H9 (cell line): Measurements from ENCODE around the gene AKNA. TPM values are rescaled to one million over a fixed set of nuclear protein-coding genes. Genes with fewer than 3 reads are reported as not detected.

ENCODE experiments used
- DNase-seq: peaks from one replicate; pipeline ENCODE4 v3.0.0-alpha.2; 2017
- H2AFZ ChIP-seq: one replicate; pipeline ENCODE4 v1.6.1; 2013; ENCODE audit warnings: mild to moderate bottlenecking, low read length, control low read depth, moderate library complexity
- H2AK5ac ChIP-seq: 2 replicates; pipeline ENCODE4 v1.6.1; 2013; ENCODE audit warnings: low read length, control low read depth, mixed read lengths; ENCODE audit not compliant: insufficient read length
- H2BK120ac ChIP-seq: one replicate; pipeline ENCODE4 v1.6.1; 2013; ENCODE audit warnings: low read depth, mild to moderate bottlenecking, low read length, control low read depth, inconsistent platforms; ENCODE audit not compliant: poor library complexity, severe bottlenecking
- H2BK12ac ChIP-seq: 2 replicates; pipeline ENCODE4 v1.6.1; 2013; ENCODE audit warnings: low read length, control low read depth, mixed read lengths, low read depth; ENCODE audit not compliant: insufficient read length
- H2BK15ac ChIP-seq: 2 replicates; pipeline ENCODE4 v1.6.1; 2013; ENCODE audit warnings: low read depth, low read length, control low read depth
- H2BK20ac ChIP-seq: one replicate; pipeline ENCODE4 v1.6.1; 2013; ENCODE audit warnings: low read depth, mild to moderate bottlenecking, low read length, control low read depth, inconsistent platforms; ENCODE audit not compliant: poor library complexity, severe bottlenecking
- H2BK5ac ChIP-seq: 2 replicates; pipeline ENCODE4 v1.6.1; 2013; ENCODE audit warnings: low read length, control low read depth, mixed read lengths; ENCODE audit not compliant: insufficient read length
- H3K14ac ChIP-seq: 2 replicates; pipeline ENCODE4 v1.6.1; 2013; ENCODE audit warnings: low read length, control low read depth; ENCODE audit not compliant: insufficient read depth
- H3K18ac ChIP-seq: 2 replicates; pipeline ENCODE4 v1.6.1; 2013; ENCODE audit warnings: low read depth, mild to moderate bottlenecking, mixed read lengths, low read length, control low read depth; ENCODE audit not compliant: insufficient read length
- H3K23ac ChIP-seq: 2 replicates; pipeline ENCODE4 v1.6.1; 2013; ENCODE audit warnings: low read length, control low read depth, mixed read lengths, low read depth; ENCODE audit not compliant: insufficient read length
- H3K23me2 ChIP-seq: 2 replicates; pipeline ENCODE4 v1.6.1; 2013; ENCODE audit warnings: low read depth, mild to moderate bottlenecking, mixed read lengths, low read length, control low read depth; ENCODE audit not compliant: insufficient read length, poor library complexity, severe bottlenecking
- H3K27ac ChIP-seq: 2 replicates; pipeline ENCODE4 v1.5.1; 2013; ENCODE audit warnings: low read length, control low read depth, mixed read lengths, low read depth; ENCODE audit not compliant: insufficient read length
- H3K27me3 ChIP-seq: 2 replicates; pipeline ENCODE4 v1.6.1; 2013; ENCODE audit warnings: low read length, control low read depth, inconsistent platforms; ENCODE audit not compliant: insufficient read depth
- H3K4ac ChIP-seq: 2 replicates; pipeline ENCODE4 v1.6.1; 2013; ENCODE audit warnings: low read depth, mild to moderate bottlenecking, control low read depth, inconsistent platforms, low read length, moderate library complexity
- H3K4me1 ChIP-seq: 2 replicates; pipeline ENCODE4 v1.6.1; 2013; ENCODE audit warnings: low read length, control low read depth, inconsistent platforms; ENCODE audit not compliant: insufficient read depth
- H3K4me2 ChIP-seq: 2 replicates; pipeline ENCODE4 v1.6.1; 2013; ENCODE audit warnings: low read length, control low read depth, mixed read lengths; ENCODE audit not compliant: insufficient read length, insufficient read depth
- H3K56ac ChIP-seq: 2 replicates; pipeline ENCODE4 v1.6.1; 2013; ENCODE audit warnings: low read depth, mild to moderate bottlenecking, mixed read lengths, low read length, control low read depth; ENCODE audit not compliant: insufficient read length
- H3K79me1 ChIP-seq: 2 replicates; pipeline ENCODE4 v1.6.1; 2013; ENCODE audit warnings: low read depth, mild to moderate bottlenecking, moderate library complexity, low read length, control low read depth, inconsistent platforms; ENCODE audit not compliant: insufficient read depth, poor library complexity, severe bottlenecking
- H3K79me2 ChIP-seq: 2 replicates; pipeline ENCODE4 v1.6.1; 2013; ENCODE audit warnings: low read length, control low read depth, inconsistent platforms; ENCODE audit not compliant: insufficient read depth
- H3K9ac ChIP-seq: 2 replicates; pipeline ENCODE4 v1.6.1; 2013; ENCODE audit warnings: low read length, control low read depth, mixed read lengths; ENCODE audit not compliant: insufficient read length; ENCODE audit errors: extremely low read depth
- H3K9me3 ChIP-seq: one replicate; pipeline ENCODE4 v1.6.1; 2013; ENCODE audit warnings: low read depth, low read length, inconsistent platforms; ENCODE audit not compliant: control insufficient read depth
- H3T11ph ChIP-seq: one replicate; pipeline ENCODE4 v1.6.1; 2013; ENCODE audit warnings: mild to moderate bottlenecking, low read length, control low read depth, inconsistent platforms
- H4K20me1 ChIP-seq: one replicate; pipeline ENCODE4 v1.6.1; 2013; ENCODE audit not compliant: control insufficient read depth, insufficient read length, insufficient read depth
- H4K5ac ChIP-seq: 2 replicates; pipeline ENCODE4 v1.6.1; 2013; ENCODE audit warnings: low read depth, mild to moderate bottlenecking, mixed read lengths, low read length, control low read depth; ENCODE audit not compliant: insufficient read length
- H4K8ac ChIP-seq: replicated peaks from 2 replicates; pipeline ENCODE4 v1.6.1; 2013; ENCODE audit warnings: low read length, control low read depth, mixed read lengths, low read depth; ENCODE audit not compliant: insufficient read length
- H4K91ac ChIP-seq: 2 replicates; pipeline ENCODE4 v1.6.1; 2013; ENCODE audit warnings: low read depth, mild to moderate bottlenecking, moderate library complexity, mixed read lengths, low read length, control low read depth; ENCODE audit not compliant: insufficient read length
- H3K27ac Mint-ChIP-seq, 3 experiments: 2 replicates in 2 of 3; 3 replicates in 1 of 3; pipeline ENCODE4 v1.8.0; 2020 to 2021; ENCODE audit warnings: mixed read lengths in 3 of 3, mild to moderate bottlenecking in 1 of 3, moderate library complexity in 1 of 3
- H3K27me3 Mint-ChIP-seq: 2 replicates; pipeline ENCODE4 v1.8.0; 2021; ENCODE audit warnings: low read depth, mild to moderate bottlenecking, moderate library complexity, mixed read lengths
- H3K36me3 Mint-ChIP-seq, 3 experiments: 2 replicates in 2 of 3; 3 replicates in 1 of 3; pipeline ENCODE4 v1.8.0; 2020 to 2021; ENCODE audit warnings: low read depth in 3 of 3, mixed read lengths in 3 of 3; ENCODE audit not compliant: insufficient read depth in 1 of 3
- H3K4me1 Mint-ChIP-seq, 2 experiments: 2 replicates each; pipeline ENCODE4 v1.8.0; 2020; ENCODE audit warnings: mixed read lengths in 2 of 2
- H3K4me3 Mint-ChIP-seq, 2 experiments: 2 replicates in 1 of 2; 3 replicates in 1 of 2; pipeline ENCODE4 v1.8.0; 2020 to 2021; ENCODE audit warnings: mild to moderate bottlenecking in 2 of 2, mixed read lengths in 2 of 2, moderate library complexity in 1 of 2
- H3K9me3 Mint-ChIP-seq, 2 experiments: 2 replicates in 1 of 2; 3 replicates in 1 of 2; pipeline ENCODE4 v1.8.0; 2020; ENCODE audit warnings: mild to moderate bottlenecking in 2 of 2, mixed read lengths in 2 of 2, moderate library complexity in 1 of 2
- WGBS: extraction: QIAGEN DNeasy Blood & Tissue Kit; methylation state at CpG from one replicate; pipeline ENCODE4 v1.1.7; 2013; ENCODE audit warnings: missing lambda C conversion rate, low lambda C conversion rate, mixed read lengths; ENCODE audit not compliant: insufficient read length; ENCODE audit errors: extremely low coverage; 5-methylcytosine and 5-hydroxymethylcytosine counted together
- total RNA-seq: library from RNA; stranded (reverse); gene quantifications from 2 replicates; pipeline ENCODE4 v1.2.1, GENCODE V29; 2021
- TF ChIP-seq, protein P1 (sequence below): fragments of 200-600 bp; sonication (generic); conservative IDR thresholded peaks from 3 replicates; pipeline ENCODE4 v1.8.0; 2021; ENCODE audit warnings: antibody characterized with exemption, mild to moderate bottlenecking

The AKNA gene
- total RNA-seq, 1 experiment from 2014 or later: 19.7 TPM

DNA sequence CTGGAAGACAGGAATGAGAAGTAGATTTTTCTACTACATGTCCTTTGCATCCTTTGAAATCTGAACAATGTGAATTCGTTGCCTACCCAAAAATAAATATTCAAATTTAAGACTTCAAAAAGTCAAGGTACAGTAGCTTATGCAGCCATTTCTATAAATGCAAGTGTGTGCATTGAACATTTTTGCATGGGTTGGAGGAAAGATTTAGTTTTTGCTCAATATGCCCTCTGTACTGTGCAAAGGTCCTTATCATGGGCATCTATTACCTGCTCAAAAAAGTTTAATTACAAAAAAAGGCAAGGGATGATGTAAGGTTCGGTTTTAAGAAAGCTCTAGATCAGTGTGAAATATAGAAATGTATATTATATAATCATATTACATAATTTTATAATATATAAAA is 22.6 kb downstream of the AKNA start:
- Histone ChIP-seq H2BK120ac (no peak overlapping the region), H3K56ac (no peak overlapping the region), H3K4me2 (no peak overlapping the region), H3K14ac (no peak overlapping the region), H4K5ac (no peak overlapping the region), H2AK5ac (no peak overlapping the region), H2BK12ac (no peak overlapping the region), H3K79me2 (0 out of 2 replicates have a peak, but pooled peaks cover 3% of the 10 kb centered on the region), H4K8ac (no peak overlapping the region), H3K9me3 (no peaks in the 10 kb centered on the region), H3K18ac (no peak overlapping the region), H2BK5ac (no peak overlapping the region), H3K79me1 (no peaks in the 10 kb centered on the region), H3K27ac (no peak overlapping the region), H3K9ac (no peak overlapping the region), H2AFZ (no peak overlapping the region), H3K4me1 (peaks cover 9% of the 10 kb centered on the region; the same call in 1 of the 2 replicates), H4K91ac (no peak overlapping the region), H3K27me3 (no peaks in the 10 kb centered on the region), H3K23ac (no peak overlapping the region), H4K20me1 (no peaks in the 10 kb centered on the region), H3K4ac (no peak overlapping the region), H2BK20ac (no peak overlapping the region), H3T11ph (no peak overlapping the region), H3K23me2 (peaks cover 5% of the 10 kb centered on the region), H2BK15ac (no peak overlapping the region)
- Mint-ChIP-seq H3K27ac (no peak overlapping the region), H3K36me3 (peaks cover 46 to 53% (median 47%) of the 10 kb centered on the region in 3 experiments), H3K4me1 (peaks cover 8 to 10% of the 10 kb centered on the region in 2 experiments), H3K4me3 (no peak overlapping the region), H3K27me3 (no peaks in the 10 kb centered on the region), H3K9me3 (no peaks in the 10 kb centered on the region)
- TF ChIP-seq, protein P1, sequence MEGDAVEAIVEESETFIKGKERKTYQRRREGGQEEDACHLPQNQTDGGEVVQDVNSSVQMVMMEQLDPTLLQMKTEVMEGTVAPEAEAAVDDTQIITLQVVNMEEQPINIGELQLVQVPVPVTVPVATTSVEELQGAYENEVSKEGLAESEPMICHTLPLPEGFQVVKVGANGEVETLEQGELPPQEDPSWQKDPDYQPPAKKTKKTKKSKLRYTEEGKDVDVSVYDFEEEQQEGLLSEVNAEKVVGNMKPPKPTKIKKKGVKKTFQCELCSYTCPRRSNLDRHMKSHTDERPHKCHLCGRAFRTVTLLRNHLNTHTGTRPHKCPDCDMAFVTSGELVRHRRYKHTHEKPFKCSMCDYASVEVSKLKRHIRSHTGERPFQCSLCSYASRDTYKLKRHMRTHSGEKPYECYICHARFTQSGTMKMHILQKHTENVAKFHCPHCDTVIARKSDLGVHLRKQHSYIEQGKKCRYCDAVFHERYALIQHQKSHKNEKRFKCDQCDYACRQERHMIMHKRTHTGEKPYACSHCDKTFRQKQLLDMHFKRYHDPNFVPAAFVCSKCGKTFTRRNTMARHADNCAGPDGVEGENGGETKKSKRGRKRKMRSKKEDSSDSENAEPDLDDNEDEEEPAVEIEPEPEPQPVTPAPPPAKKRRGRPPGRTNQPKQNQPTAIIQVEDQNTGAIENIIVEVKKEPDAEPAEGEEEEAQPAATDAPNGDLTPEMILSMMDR: no peak
- WGBS: no CpG with 5 or more reads among the region's 2 CpGs
- no peak for DNase-seq
